SH-SY5Y (cell line): ENCODE data around the gene PSD2.

Experiments
- GATA2 ChIP-seq: IDR thresholded peaks from 2 replicates; pipeline ENCODE4 v1.6.1; 2011; ENCODE audit warnings: mild to moderate bottlenecking, low read depth, low read length
- GATA3 ChIP-seq: IDR thresholded peaks from 2 replicates; pipeline ENCODE4 v1.6.1; 2011; ENCODE audit warnings: low read depth, mild to moderate bottlenecking, low read length, moderate library complexity

The PSD2 gene

DNA sequence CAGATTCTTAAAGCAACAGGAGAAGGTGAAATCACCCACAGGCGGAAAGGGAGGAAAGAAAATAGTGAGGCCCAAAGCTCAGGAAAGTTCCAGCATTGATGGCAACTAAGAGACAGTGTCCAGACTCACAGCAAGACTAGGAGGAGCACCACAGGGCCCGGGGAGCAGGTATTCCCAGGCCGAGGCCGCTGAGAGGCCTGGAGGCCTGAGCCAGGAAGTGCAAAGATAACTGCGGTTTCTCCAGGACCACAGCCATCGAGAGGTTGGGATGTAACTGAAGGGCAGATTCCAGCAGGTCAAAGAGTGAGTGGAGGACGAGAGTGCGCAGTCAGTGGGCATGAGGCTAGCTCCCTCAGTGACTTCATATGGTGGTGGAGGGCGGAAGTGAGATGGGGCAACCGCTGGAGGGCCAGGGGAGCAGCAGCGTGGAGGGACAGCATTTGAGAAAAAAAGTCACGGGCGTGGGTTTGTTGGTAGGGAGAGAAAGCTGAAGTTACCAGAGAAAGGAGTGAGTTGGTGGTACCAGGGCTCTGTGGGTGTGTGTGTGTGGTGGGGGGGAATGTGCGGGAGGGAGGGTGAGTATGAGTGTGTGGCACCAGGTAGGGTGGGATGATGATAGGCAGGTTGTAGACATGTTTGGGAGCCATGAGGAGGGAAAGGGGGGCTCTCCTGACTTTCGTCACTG is 89.7 kb downstream of the PSD2 start:
- TF ChIP-seq GATA2, result no peak
- no peak for TF ChIP-seq GATA3

DNA sequence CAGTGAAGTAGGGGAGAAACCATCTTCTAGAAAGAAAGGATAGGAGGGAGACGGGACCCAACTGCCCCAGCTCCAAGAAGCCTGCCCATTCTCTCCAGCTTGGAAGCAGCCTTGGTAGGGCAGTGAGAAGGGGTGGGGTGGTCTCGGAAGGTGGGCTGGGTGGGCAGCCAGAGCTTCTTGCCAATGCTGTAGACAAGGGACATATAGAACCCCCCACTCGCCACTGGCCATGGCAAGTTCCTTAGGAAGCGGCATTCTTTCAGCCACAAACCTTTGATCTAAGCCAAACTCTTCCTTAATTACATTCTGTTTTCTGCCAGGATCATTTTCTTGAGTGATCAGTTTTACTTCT is 90.2 kb downstream of the PSD2 start:
- TF ChIP-seq GATA3 (no peak), GATA2 (no peak)

DNA sequence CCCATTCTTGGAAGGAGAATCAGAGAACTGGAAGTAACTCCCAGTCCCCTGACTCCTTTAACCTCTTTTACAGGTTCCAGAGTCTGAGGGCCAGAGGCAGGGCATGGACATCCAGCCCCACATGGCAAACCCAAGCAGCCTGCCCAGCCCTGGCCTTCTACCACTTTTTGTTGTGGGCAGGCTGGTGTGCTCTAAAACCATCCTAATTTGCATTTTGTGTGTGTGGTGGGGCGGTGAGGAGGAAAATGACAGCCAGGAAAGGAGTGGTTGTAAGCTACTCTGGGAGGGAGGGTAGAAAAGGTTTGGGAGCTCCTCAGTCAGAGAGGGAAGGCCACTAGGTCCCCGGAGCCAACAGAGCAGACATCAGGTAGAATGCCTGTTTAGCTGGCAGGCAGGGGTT is 90.6 kb downstream of the PSD2 start:
- TF ChIP-seq GATA2 (no peak), GATA3 (no peak)

DNA sequence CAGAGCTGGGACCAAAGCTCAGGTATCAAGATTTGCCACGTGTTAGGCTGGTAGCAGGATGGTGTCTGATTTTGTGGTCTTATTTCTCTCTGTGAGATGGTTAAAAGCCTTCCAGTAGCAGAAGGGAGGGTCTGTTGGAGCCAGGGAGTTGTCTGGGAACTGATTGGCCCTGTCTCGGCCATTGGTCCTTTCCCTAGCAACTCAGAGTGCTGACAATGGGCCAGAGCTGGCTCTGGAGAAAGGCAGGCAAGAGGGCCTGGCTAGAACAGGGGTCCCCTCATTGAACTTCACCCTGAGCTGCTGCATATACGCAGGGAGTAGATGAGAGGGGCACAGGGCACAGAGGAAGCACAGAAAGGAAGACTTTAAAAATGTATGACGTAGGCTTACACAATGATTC is 92.8 kb downstream of the PSD2 start:
- TF ChIP-seq GATA3 (no peak), GATA2 (no peak)

DNA sequence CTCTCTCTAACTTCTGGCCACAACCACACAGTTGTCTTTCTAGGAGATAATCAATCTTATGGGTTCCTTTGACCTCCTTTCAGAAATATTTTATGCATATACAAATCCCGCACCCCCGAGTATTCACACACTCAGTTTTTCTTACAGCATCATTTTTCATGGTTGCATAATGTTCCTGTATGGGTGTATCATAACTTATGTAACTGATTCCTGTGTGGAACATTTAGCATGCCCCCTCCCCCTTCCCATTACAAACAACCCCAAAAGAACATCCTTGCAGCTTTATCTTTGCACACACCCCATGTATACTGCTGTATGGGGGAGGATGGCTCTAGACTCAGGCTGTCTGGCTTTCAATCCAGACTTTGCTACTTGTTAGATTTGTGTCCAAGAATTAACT is 93.8 kb downstream of the PSD2 start:
- TF ChIP-seq GATA3 (no peak), GATA2 (no peak)

DNA sequence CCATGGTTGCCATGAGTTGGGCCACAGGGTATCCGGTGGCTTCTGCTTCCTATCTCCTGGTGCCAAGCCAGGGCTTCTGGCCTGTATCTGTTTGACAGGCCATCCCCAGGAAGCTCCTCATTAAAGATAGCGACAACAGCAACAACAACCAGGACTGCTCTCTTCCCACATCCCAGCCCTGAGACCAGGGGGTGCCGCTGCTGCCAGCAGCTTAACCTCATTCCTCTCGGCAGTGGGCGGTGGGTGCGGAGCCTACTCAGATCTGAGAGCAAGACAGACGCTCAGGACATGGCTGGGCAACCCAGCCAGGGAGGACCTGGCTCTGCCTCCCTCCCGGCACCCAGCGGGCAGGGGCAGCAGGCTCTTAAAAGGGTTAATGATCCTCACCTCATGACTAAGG is 98.3 kb downstream of the PSD2 start:
- TF ChIP-seq GATA3 (no peak), GATA2 (peak; percentile 63; the same call in 1 of the 2 replicates)
